ENCODE results near the gene AKAP14. TPM values are rescaled to one million over a fixed set of nuclear protein-coding genes. Genes with fewer than 3 reads are reported as not detected.

The AKAP14 gene
- total RNA-seq (2012; rRNA removed) (not detected in 2 replicates), polyA plus RNA-seq (2012; rRNA removed) (not detected in 2 replicates), Bru-seq, nascent RNA (percentile 4 among the genes with signal in this experiment), BruChase-seq, experiment 1, labeled RNA remaining after a 6-hour chase (percentile 10 among the genes with signal in this experiment), BruChase-seq, experiment 2, labeled RNA remaining after a 2-hour chase (percentile 9 among the genes with signal in this experiment)
- not detected in 2 replicates for polyA plus RNA-seq (2012; cell fraction: cytosol; rRNA removed)
- polyA plus RNA-seq (2012; cell fraction: nucleus; rRNA removed; ENCODE audit: low replicate concordance) = not detected in 2 replicates
- long read RNA-seq = 0 reads

DNA sequence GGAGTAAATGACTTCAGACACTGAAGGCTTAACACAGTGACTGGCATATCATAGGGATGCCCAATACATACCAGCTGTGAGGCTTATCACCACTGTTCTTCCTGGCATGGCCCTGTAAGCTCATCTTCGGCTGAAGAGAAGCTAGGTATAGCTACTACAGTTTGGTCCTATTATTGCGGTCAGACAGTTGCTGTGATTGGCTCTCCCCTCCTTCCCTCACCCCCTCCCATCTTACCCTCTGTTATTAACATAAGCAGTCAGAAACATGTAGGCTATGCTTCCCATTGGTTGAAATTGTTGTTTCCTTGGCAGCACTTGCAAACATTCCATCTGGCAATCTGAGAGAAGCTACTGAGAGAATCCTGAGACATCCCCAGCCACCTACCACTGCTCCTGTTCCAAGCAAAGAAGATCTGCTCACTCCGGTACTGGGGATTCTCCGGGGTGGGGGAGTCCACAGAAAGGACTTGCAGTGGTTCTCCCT lies at the start of gene AKAP14:
Gene AKAP14, plus strand, starts transcription at position 51 of the 484 bp plus-strand sequence. CDS start 7,331 bp downstream, outside the sequence.
- Histone ChIP-seq H3K27me3 (ENCODE audit: control insufficient read depth, insufficient read depth, low read length) (no peaks in the 10 kb centered on the region), H3K9me1 (ENCODE audit: insufficient read depth, low read length) (no peaks in the 10 kb centered on the region), H3K4ac (ENCODE audit: low read depth, low read length) (no peak within 1 kb of the TSS), H4K91ac (ENCODE audit: insufficient read depth, low read depth, low read length) (no peak within 1 kb of the TSS), H3K56ac (ENCODE audit: extremely low read depth, insufficient read depth, low read length) (no peak within 1 kb of the TSS), H3K18ac (ENCODE audit: low read depth, low read length) (no peak within 1 kb of the TSS), H3K4me3 (ENCODE audit: insufficient read depth, low read depth, low read length) (no peak within 1 kb of the TSS), H2AFZ (replicated peaks; ENCODE audit: low read length, poor library complexity) (no peak within 1 kb of the TSS), H3K36me3 (ENCODE audit: control insufficient read depth, insufficient read depth, low read length) (no peaks in the 10 kb centered on the region), H2BK20ac (ENCODE audit: low read depth, low read length) (no peak within 1 kb of the TSS), H2BK5ac (ENCODE audit: low read depth, low read length, poor library complexity, severe bottlenecking) (no peak within 1 kb of the TSS), H3K4me2 (ENCODE audit: low read depth, low read length) (no peak within 1 kb of the TSS), H3K14ac (replicated peaks; ENCODE audit: low read depth, low read length) (no peak within 1 kb of the TSS), H3K27ac (ENCODE audit: insufficient read depth, low read length) (no peak within 1 kb of the TSS), H2BK15ac (ENCODE audit: low read depth, low read length) (no peak within 1 kb of the TSS), H3K79me1 (ENCODE audit: low read depth in 1 of 2, low read length in 2 of 2) (no peaks in the 10 kb centered on the region), H3K9ac (ENCODE audit: low read depth, low read length) (no peak within 1 kb of the TSS), H2AK5ac (ENCODE audit: low read depth, low read length) (no peak within 1 kb of the TSS), H4K20me1 (ENCODE audit: insufficient read depth, low read length) (no peaks in the 10 kb centered on the region), H4K8ac (ENCODE audit: low read depth in 2 of 2, low read length in 2 of 2) (no peak within 1 kb of the TSS), H2AK9ac (replicated peaks; ENCODE audit: low read depth, low read length, poor library complexity) (no peak within 1 kb of the TSS), H3K9me3 (ENCODE audit: control insufficient read depth, insufficient read depth, low read length) (no peaks in the 10 kb centered on the region), H3K4me1 (ENCODE audit: control insufficient read depth, insufficient read depth, low read length) (no peaks in the 10 kb centered on the region), H3K23ac (ENCODE audit: low read depth, low read length) (no peak within 1 kb of the TSS), H2BK120ac (ENCODE audit: low read depth, low read length) (no peak within 1 kb of the TSS), H4K5ac (ENCODE audit: low read depth, low read length) (no peak within 1 kb of the TSS)
- dilution Hi-C loops (cut with HindIII; ENCODE audit: low sequenced_read_pairs, unreplicated experiment) = no loop called here
- CTCF ChIA-PET = no interaction called here
- DNase-seq (peak; percentile 10), ATAC-seq (ENCODE audit: low read depth) (peak; percentile 48)
- TF ChIP-seq MAZ (IDR thresholded peaks at IDR 0.05; ENCODE audit: borderline replicate concordance, low read depth, low read length) (no peak), FOS (IDR thresholded peaks at IDR 0.05; ENCODE audit: low read depth, low read length) (no peak), SMC3 (IDR thresholded peaks at IDR 0.05; ENCODE audit: low read depth, low read length) (no peak), BHLHE40 (IDR thresholded peaks at IDR 0.05; ENCODE audit: low read depth, low read length) (no peak), POLR2A (IDR thresholded peaks at IDR 0.05; ENCODE audit: low read depth, low read length) (no peak), CEBPB (IDR thresholded peaks at IDR 0.05; ENCODE audit: low read depth, low read length) (no peak), RFX5 (IDR thresholded peaks at IDR 0.05; ENCODE audit: low read depth, low read length) (no peak), RAD21 (IDR thresholded peaks at IDR 0.05; ENCODE audit: low read length) (no peak), CHD1 (IDR thresholded peaks at IDR 0.05; ENCODE audit: low read depth, low read length) (no peak), MXI1 (IDR thresholded peaks at IDR 0.05; ENCODE audit: borderline replicate concordance, low read depth, low read length) (no peak), NFE2L2 (IDR thresholded peaks at IDR 0.05; ENCODE audit: low read depth, low read length) (no peak), RCOR1 (IDR thresholded peaks at IDR 0.05; ENCODE audit: insufficient replicate concordance, low read length) (no peak), MAFK (IDR thresholded peaks at IDR 0.05; ENCODE audit: low read depth, low read length) (no peak)
- TF ChIP-seq, protein P1, sequence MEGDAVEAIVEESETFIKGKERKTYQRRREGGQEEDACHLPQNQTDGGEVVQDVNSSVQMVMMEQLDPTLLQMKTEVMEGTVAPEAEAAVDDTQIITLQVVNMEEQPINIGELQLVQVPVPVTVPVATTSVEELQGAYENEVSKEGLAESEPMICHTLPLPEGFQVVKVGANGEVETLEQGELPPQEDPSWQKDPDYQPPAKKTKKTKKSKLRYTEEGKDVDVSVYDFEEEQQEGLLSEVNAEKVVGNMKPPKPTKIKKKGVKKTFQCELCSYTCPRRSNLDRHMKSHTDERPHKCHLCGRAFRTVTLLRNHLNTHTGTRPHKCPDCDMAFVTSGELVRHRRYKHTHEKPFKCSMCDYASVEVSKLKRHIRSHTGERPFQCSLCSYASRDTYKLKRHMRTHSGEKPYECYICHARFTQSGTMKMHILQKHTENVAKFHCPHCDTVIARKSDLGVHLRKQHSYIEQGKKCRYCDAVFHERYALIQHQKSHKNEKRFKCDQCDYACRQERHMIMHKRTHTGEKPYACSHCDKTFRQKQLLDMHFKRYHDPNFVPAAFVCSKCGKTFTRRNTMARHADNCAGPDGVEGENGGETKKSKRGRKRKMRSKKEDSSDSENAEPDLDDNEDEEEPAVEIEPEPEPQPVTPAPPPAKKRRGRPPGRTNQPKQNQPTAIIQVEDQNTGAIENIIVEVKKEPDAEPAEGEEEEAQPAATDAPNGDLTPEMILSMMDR (conservative IDR thresholded peaks at IDR 0.05; ENCODE audit: low read depth, low read length) = no peak
- TF ChIP-seq, protein P2, sequence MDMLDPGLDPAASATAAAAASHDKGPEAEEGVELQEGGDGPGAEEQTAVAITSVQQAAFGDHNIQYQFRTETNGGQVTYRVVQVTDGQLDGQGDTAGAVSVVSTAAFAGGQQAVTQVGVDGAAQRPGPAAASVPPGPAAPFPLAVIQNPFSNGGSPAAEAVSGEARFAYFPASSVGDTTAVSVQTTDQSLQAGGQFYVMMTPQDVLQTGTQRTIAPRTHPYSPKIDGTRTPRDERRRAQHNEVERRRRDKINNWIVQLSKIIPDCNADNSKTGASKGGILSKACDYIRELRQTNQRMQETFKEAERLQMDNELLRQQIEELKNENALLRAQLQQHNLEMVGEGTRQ (IDR thresholded peaks at IDR 0.05; ENCODE audit: low read depth, low read length) = no peak
- TF ChIP-seq, protein P3, sequence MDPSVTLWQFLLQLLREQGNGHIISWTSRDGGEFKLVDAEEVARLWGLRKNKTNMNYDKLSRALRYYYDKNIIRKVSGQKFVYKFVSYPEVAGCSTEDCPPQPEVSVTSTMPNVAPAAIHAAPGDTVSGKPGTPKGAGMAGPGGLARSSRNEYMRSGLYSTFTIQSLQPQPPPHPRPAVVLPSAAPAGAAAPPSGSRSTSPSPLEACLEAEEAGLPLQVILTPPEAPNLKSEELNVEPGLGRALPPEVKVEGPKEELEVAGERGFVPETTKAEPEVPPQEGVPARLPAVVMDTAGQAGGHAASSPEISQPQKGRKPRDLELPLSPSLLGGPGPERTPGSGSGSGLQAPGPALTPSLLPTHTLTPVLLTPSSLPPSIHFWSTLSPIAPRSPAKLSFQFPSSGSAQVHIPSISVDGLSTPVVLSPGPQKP (IDR thresholded peaks at IDR 0.05; ENCODE audit: borderline replicate concordance, low read depth, low read length) = no peak
- in situ Hi-C loops (cut with MboI; ENCODE audit: low sequenced_read_pairs) = no loop called here
- no TSS peak for BruUV-seq (replicated peaks)
- intact Hi-C loops (cut with micrococcal nuclease) = no loop called here
- POLR2A ChIA-PET (ENCODE audit: unreplicated experiment) = no interaction called here
- no CpG with 5 or more reads among the region's 4 CpGs for WGBS, 2 experiments (ENCODE audit: extremely low coverage in 2 of 2, insufficient read length in 1 of 2)
